Forelimb muscle (tissue), 1 donor: ENCODE data around the gene CGB3. TPM values are rescaled to one million over a fixed set of nuclear protein-coding genes. Genes with fewer than 3 reads are reported as not detected.
"Not testable (repeated sequence)": the region's sequence is repeated elsewhere in the genome, so short reads cannot be mapped to it uniquely, and the experiment has no call there.

Experiments used
- DNase-seq: peaks from one replicate; pipeline ENCODE4 v3.0.0-alpha.2; 2013; ENCODE audit warnings: low read depth
- polyA plus RNA-seq: library from polyadenylated mRNA; unstranded; fragments of 120-200 nt; gene quantifications from one replicate; pipeline ENCODE4 v1.2.1, GENCODE V29; 2013; ENCODE audit not compliant: insufficient read length

Gene CGB3
- polyA plus RNA-seq, result not detected

- DNase-seq, result not testable (repeated sequence)
Measured at GRCh38 chr19:49024233-49024632, at the start of gene CGB3. Gene CGB3 (minus strand): TSS chr19:49024333. CDS start chr19:49023971, 362 bp downstream.

GRCh38 chr19:49071860-49072547 is 47.9 kb upstream of the CGB3 start:
- DNase-seq, result no peak

DNA sequence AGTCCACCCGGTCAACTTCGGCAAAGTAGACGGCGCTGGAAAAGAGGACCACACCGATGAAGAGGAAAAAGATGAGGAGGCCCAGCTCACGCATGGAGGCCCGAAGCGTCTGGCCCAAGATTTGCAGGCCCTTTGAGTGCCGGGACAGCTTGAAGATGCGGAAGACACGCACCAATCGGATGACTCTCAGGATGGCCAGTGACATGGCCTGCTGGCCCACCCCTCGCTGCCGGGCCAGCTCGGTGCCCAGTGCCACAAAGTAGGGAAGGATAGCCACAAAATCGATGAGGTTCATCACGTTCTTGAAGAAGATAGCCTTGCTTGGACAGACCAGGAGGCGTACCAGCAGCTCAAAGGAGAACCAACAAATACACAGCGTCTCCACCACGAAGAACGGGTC is 46.3 kb upstream of the CGB3 start:
- no peak for DNase-seq

- no peak for DNase-seq
Measured at GRCh38 chr19:49069026-49069425, 44.9 kb upstream of the CGB3 start.

DNA sequence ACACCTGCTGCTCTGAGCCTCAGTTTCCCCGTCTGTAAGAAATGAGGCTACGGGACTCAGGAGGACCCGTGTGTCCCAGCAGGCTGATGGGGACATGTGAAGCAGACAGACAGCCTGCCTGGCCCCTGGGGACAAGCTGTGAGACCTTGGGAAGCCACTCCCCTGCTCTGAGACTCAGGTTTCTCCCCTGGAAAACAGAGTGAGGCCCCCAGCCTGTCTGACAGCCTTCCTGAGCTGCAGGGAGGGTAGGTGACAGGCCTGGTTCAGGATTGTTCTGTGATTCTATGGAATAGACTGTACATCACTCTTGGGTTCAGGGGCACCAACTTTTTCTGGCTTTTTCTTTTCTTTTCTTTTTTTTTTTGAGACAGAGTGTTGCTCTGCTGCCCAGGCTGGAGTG is 43.4 kb upstream of the CGB3 start:
- no peak for DNase-seq

DNA sequence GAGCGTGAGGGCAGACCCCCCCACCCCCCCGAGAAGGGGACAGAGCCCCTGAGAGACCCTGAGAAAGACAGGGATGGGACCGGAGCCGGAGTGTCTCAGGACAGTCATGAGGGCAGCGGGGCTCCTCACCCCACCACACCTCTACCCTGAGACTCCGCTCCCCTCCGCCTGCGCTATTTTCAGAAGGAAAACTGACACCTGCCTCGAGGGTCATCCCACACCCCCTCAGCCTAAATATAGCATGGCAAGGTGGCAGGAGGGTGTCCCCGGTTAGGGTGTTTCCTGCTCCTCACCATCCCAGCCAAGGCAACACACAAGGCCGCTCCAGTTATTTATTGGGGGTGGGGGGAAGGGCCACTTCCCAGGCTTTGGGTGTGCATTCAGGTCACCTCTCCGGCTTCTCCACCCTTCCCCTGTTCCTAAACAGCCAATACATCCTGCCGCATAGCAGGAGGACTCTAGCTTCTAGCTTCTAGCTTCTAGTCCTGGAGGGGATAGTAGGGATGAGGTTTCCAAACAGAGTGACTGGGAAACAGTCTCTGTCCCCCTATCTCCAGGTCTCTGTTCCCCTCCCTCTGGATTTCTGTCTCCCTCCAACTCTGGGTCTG is 41.9 kb upstream of the CGB3 start:
- DNase-seq, result no peak

GRCh38 chr19:49064768-49065611 is 40.9 kb upstream of the CGB3 start, which contains the start of gene NTF4:
Gene NTF4 (minus strand): TSS chr19:49064818. CDS start chr19:49061997, 2,821 bp downstream.
- DNase-seq, result no peak

DNA sequence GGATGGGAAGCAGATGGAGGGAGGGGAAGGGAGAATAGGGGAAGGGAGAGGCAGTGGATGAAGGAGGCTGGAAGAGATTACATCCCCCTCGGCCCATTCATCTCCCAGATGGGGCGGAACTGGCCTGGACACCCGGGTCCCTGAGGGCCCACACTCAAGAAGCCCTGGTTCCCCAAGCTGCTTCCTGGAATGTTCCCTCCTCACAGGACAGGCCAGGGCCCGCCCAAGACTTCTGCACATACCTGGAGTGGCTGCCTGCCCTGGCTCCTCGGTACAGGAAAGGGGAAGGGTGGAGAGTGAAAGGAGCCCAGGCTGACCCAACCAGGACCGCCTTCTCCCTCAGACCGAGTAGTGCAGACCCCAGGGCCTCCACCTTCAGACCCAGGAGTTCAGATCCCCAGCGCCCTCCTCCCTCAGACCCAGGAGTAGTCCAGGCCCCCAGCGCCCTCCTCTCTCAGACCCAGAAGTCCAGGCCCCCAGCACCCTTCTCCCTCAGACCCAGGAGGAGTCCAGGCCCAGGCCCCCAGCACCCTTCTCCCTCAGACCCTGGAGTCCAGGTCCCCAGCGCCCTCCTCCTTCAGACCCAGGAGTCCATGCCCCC is 40.0 kb upstream of the CGB3 start:
- no peak for DNase-seq

DNA sequence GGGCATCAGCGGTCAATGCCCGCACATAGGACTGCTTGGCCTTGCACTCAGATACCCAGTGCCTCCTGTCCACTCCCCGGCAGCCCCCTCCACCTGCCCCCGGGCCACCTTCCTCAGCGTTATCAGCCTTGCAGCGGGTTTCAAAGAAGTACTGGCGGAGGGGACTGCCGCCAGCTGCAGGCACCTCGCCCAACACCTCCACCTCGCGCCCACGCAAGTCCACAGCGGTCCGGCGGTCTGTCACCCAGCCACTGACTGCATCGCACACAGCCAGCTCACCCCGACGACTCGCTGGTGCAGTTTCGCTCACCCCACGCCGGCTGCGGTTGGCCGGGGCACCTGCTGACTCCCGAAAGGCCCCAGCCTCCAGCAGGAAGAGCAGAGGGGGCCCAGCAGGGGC is 37.3 kb upstream of the CGB3 start:
- DNase-seq, result no peak

- no peak for DNase-seq
Measured at GRCh38 chr19:49061000-49061399, 36.9 kb upstream of the CGB3 start.

- no peak for DNase-seq
Measured at GRCh38 chr19:49059053-49059452, 34.9 kb upstream of the CGB3 start.

GRCh38 chr19:49058562-49058961 is 34.4 kb upstream of the CGB3 start:
- no peak for DNase-seq

- no peak for DNase-seq
Measured at GRCh38 chr19:49057636-49058234, 33.6 kb upstream of the CGB3 start, which contains the start of gene CGB7. Gene CGB7 (minus strand): TSS chr19:49057749. CDS start chr19:49055375, 2,374 bp downstream.

DNA sequence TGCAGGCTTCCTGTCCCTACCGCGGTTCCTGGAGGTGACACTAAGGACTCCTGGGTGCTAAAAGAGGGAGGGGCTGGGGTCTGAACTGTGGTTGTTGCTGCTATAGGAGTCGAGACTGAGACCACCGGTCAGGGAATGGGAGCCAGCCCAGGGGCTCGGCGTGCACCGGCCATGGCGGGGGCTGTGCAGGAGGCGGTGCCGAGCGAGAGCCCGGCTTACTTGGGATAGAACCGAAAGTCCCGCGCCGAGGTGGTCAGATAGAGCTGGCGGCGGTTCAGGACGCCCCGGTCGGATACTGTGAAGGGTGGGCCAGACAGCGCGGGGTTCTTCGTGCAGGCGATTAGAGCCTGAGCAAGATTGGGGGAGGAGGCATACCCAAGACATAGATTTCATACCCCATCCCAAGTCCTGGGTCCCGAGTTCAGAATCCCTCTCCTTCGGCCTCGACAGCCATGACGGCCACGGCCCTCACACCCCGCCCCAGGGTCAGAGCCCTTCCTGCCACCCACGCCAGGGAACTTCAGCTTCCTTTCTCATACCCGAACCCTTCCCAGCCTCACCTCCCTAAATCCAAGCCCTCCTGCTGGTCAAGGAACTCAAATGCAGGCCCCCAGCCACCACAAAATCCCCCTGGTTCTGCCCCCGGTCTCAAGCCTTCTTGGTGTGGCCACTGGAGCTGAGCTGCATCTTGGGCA is 32.9 kb upstream of the CGB3 start:
- DNase-seq, result not testable (repeated sequence)

GRCh38 chr19:49056101-49056901 is 32.2 kb upstream of the CGB3 start:
- DNase-seq, result no peak

DNA sequence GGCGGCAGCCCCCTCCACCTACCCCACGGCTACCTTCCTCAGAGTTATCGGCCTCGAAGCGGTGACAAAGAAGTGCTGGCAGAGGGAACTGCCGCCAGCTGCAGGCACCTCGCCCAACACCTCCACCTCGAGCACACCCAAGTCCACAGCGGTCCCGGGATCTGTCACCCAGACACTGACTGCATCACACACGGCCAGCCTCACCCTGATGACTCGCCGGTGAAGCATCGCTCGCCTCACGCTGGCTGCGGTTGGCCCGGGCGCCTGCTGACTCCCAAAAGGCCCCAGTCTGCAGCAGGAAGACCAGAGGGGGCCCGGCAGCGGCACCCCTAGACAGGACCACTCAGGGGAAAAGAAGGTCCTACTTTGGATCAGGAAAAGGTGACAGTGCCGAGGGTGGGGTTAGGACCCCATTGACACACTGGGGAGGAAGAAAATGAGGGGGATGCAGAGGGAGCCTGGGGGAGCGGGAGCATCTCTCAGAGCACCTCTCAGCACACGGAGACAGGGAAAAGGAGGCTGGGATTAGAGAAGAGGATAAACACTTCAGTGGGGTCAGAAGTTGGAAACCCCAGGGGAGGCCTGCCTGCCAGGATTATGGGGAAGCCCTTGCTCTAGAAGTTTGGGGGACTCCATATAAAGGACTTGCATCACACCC is 26.4 kb upstream of the CGB3 start:
- not testable (repeated sequence) for DNase-seq

- DNase-seq, result not testable (repeated sequence)
Measured at GRCh38 chr19:49049834-49050233, 25.7 kb upstream of the CGB3 start.

DNA sequence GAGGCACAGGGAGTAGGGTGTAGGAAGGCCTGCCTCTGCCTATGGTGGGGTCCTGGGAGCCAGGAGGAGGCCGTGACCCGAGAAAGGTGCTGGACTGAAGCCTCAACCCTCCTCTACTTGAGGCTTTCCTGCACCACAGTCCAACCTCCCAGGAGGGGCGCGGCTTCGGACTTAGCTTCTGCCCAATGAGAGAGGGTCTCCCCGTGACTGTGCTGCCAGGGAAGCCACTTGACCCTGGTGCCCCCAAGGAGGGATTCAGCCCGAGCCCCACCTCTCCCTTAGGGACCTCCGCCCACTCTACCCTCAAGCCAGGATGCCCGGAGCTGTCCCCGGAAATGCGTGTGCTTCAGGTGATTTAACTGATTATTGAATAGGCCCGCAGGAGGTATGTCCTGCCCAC is 24.9 kb upstream of the CGB3 start, which contains the start of gene CGB8:
TSS of gene CGB8 (minus strand) at position 101 of the 400 bp plus-strand sequence. CDS start 372 bp downstream, outside the sequence.
- DNase-seq, result not testable (repeated sequence)

- not testable (repeated sequence) for DNase-seq
Measured at GRCh38 chr19:49043548-49043947, 19.4 kb upstream of the CGB3 start, which contains the start of gene CGB5. Gene CGB5 (plus strand): TSS chr19:49043848. CDS start chr19:49044210, 362 bp downstream.
